Measurements from ENCODE around the gene IKBKE.

Gene IKBKE

GRCh38 chr1:206508956-206509355 lies 38.7 kb downstream of the IKBKE start:
- Histone ChIP-seq H3K27me3 (peaks cover 92% of the 10 kb centered on the region), H3K4me1 (ENCODE audit: control insufficient read depth in 1 of 2, insufficient read depth in 1 of 2, low read depth in 1 of 2, low read length in 1 of 2) (peaks cover 13 to 20% of the 10 kb centered on the region in 2 experiments), H3K36me3 (no peaks in the 10 kb centered on the region), H3K9me3 (no peaks in the 10 kb centered on the region), H3K4me3 (ENCODE audit: low read depth in 1 of 2, low read length in 1 of 2) (no peak overlapping the region), H3K27ac (no peak overlapping the region)
- no peak for TF ChIP-seq CTCF (IDR thresholded peaks at IDR 0.05)

- H3K4me3 ChIP-seq (ENCODE audit: low read depth in 1 of 2, low read length in 1 of 2) = no peak overlapping the region
- no peak overlapping the region for H3K27ac ChIP-seq
- H3K4me1 ChIP-seq (ENCODE audit: control insufficient read depth in 1 of 2, insufficient read depth in 1 of 2, low read depth in 1 of 2, low read length in 1 of 2) = peaks cover 20 to 25% of the 10 kb centered on the region in 2 experiments
- no peak for TF ChIP-seq CTCF (IDR thresholded peaks at IDR 0.05)
- H3K27me3 ChIP-seq = peaks cover 85% of the 10 kb centered on the region
- H3K9me3 ChIP-seq = no peaks in the 10 kb centered on the region
- no peaks in the 10 kb centered on the region for H3K36me3 ChIP-seq
Measured at GRCh38 chr1:206509612-206510257, 39.5 kb downstream of the IKBKE start.

GRCh38 chr1:206510371-206510770 lies 40.1 kb downstream of the IKBKE start:
- H3K36me3 ChIP-seq = no peaks in the 10 kb centered on the region
- peaks cover 78% of the 10 kb centered on the region for H3K27me3 ChIP-seq
- H3K4me3 ChIP-seq (ENCODE audit: low read depth in 1 of 2, low read length in 1 of 2) = no peak overlapping the region
- no peaks in the 10 kb centered on the region for H3K9me3 ChIP-seq
- TF ChIP-seq CTCF (IDR thresholded peaks at IDR 0.05) = no peak
- H3K4me1 ChIP-seq (ENCODE audit: control insufficient read depth in 1 of 2, insufficient read depth in 1 of 2, low read depth in 1 of 2, low read length in 1 of 2) = peaks cover 26 to 31% of the 10 kb centered on the region in 2 experiments
- H3K27ac ChIP-seq = no peak overlapping the region

GRCh38 chr1:206511362-206512057 lies 41.2 kb downstream of the IKBKE start:
- H3K4me1 ChIP-seq (ENCODE audit: control insufficient read depth in 1 of 2, insufficient read depth in 1 of 2, low read depth in 1 of 2, low read length in 1 of 2) = peaks cover 37 to 42% of the 10 kb centered on the region in 2 experiments
- no peak for TF ChIP-seq CTCF (IDR thresholded peaks at IDR 0.05)
- H3K27ac ChIP-seq = no peak overlapping the region
- H3K27me3 ChIP-seq = peaks cover 67% of the 10 kb centered on the region
- no peaks in the 10 kb centered on the region for H3K36me3 ChIP-seq
- no peaks in the 10 kb centered on the region for H3K9me3 ChIP-seq
- no peak overlapping the region for H3K4me3 ChIP-seq (ENCODE audit: low read depth in 1 of 2, low read length in 1 of 2)

GRCh38 chr1:206512058-206512850 lies 42.0 kb downstream of the IKBKE start:
- H3K36me3 ChIP-seq = no peaks in the 10 kb centered on the region
- no peaks in the 10 kb centered on the region for H3K9me3 ChIP-seq
- H3K27me3 ChIP-seq = peaks cover 59% of the 10 kb centered on the region
- no peak overlapping the region for H3K4me3 ChIP-seq (ENCODE audit: low read depth in 1 of 2, low read length in 1 of 2)
- peaks cover 36 to 40% of the 10 kb centered on the region in 2 experiments for H3K4me1 ChIP-seq (ENCODE audit: control insufficient read depth in 1 of 2, insufficient read depth in 1 of 2, low read depth in 1 of 2, low read length in 1 of 2)
- no peak overlapping the region for H3K27ac ChIP-seq
- no peak for TF ChIP-seq CTCF (IDR thresholded peaks at IDR 0.05)
